GM19239 (cell line): ENCODE data around the gene GSTCD.
"Not testable (repeated sequence)": the region's sequence is repeated elsewhere in the genome, so short reads cannot be mapped to it uniquely, and the experiment has no call there.

Source experiments
- DNase-seq: peaks from one replicate; pipeline ENCODE4 v3.0.0; 2011; ENCODE audit warnings: low spot score; ENCODE audit not compliant: insufficient read length
- FAIRE-seq: peaks from 2 replicates; lab custom pipeline; 2011; peaks lifted over from hg19 to GRCh38; lab: Jason Lieb, UNC

The GSTCD gene

DNA sequence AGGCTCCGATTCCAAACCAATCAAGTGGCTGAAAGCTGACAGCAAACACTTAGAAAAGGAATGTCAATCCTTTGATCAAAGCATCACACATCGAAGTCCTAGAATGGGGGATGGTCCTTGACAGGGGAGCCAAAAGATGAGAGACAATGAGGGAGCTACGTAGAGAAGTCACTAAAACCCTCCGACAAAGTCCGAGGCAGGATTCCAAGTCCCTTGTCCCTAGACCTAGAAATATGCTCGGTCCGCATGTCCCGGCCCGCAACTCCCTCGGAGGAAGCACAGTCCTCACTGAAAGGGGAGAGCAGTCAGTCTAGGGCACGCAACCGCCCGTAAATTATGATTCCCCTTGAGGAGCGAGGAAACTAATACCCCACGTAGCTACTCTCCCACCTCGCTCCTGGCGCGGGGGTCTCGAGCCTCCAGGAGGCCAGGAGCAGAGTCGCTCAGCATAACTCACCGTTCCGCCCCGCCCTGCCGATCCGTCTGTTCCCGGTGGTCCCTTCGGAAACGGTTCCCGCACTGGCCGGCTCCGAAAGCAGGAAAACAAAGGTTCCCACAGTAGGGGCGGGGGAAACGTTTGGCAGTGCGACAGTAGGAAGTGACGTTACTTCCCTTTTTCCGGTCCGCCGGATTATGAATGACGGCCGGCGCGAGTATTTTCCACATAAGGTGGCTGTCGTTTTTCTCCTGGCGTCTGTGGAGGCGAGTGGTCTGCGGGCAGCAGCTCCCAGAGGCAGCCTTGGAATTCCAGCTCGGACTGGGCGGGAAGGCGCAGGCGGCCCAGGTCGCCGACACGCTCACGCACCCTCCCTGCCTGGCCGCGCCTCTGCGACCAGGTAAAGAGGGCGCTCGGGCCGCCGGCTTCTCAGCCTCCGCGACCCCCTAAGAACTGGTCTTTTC lies at the start of gene GSTCD, which contains the start of gene INTS12:
Gene GSTCD, plus strand, starts transcription at position 604 of the 900 bp plus-strand sequence. CDS start 8,830 bp downstream, outside the sequence.
Gene INTS12, minus strand, starts transcription at position 509 of the 900 bp plus-strand sequence. CDS start 8,684 bp downstream, outside the sequence.
- DNase-seq (peak; percentile 36), FAIRE-seq (peak; percentile 100)

- FAIRE-seq = no peak
Observed at GRCh38 chr4:105659190-105659589, 49.4 kb upstream of the GSTCD start.

GRCh38 chr4:105661028-105661427 lies 47.6 kb upstream of the GSTCD start:
- no peak for FAIRE-seq
- no peak for DNase-seq

More at GRCh38 chr4:105659190-105659589, 49.4 kb upstream of the GSTCD start:
- DNase-seq = no peak

DNA sequence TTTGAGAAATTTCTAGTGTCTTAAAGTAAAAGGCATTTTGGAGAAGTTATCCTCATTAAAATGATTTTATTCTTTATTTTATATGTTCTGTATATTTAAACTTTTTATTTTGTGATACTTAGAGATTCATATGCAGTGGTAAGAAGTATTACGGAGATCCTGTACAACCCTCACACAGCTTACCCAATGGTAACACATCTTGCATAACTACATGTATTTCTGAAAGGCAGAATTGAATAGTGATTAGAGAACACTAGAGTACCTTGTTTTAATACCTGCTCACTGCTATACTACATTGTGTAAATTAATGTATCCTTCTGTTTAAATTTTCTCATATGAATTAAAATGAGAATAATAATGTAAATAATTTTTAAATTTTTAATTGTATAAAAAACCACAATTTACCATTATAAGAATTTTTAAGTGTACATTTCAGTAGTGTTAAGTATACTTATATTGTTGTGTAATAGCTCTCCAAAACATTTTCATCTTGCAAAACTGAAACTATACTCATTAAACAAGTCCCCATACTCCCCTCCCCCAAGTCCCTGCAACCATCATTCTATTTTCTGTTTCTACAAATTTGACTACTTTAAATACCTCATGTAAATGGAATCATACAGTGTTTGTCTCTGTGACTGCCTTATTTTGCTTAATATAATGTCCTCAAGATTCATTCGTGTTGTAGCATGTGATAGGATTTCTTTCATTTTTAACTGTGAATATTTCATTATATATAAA lies 45.5 kb upstream of the GSTCD start:
- FAIRE-seq (no peak), DNase-seq (no peak)

DNA sequence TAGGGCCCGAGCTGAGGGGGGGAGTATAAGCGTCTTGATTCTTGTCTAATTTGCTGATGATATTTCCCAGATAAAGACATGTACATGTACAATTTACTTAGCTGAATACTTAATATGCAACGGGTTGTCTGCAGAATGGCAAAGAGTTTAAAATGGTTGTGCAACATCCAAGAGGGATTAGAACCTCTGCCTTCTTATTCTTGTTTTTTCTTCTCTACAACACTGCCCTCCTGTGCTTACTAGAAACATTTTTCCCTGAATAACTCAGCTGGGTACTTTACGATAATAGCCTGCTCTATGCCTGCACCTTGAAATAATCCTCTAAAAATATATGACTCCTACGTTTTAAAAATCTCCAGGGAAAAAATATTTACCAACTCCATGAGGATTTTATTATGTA lies 41.9 kb upstream of the GSTCD start:
- FAIRE-seq = peak; percentile 42

DNA sequence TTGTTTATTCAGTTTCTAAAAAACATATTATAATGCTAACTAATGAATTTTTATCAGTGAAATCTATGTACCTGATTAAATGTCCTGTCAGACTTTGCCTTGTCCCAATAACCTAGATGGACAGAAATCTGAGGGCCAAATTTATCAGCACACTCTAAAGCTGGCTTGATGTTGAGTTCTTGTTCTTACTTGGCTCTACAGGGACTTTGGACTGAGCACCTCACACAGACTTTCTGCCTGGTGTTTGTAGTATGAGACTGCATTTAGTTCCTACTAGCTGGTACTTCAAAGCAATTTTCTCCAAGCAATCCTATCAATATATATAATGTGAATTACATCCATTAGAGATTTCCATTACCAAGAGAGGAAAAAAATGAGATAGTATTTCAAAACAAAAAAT lies 37.9 kb upstream of the GSTCD start:
- FAIRE-seq = no peak
- no peak for DNase-seq

More for the DNA sequence above, 41.9 kb upstream of the GSTCD start:
- DNase-seq = no peak

DNA sequence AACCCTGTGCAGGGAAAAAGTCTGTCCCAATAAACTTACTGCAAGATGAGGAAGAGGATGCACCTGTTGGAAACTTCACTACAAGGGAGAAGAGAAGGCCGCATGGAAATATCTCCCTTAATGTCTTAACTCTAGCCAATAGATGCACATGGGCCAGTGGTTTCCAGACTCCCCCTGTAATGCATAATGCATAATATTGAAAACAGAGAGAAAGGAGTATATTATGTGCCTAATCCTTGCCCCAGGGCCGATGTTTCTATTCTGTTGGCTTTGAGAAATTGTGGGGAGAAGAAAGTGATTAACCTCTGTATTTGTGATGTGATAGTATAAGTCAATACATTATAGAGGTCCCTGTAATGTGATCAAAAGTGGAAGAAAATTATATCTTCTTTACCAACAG lies 37.3 kb upstream of the GSTCD start:
- no peak for DNase-seq
- no peak for FAIRE-seq

DNA sequence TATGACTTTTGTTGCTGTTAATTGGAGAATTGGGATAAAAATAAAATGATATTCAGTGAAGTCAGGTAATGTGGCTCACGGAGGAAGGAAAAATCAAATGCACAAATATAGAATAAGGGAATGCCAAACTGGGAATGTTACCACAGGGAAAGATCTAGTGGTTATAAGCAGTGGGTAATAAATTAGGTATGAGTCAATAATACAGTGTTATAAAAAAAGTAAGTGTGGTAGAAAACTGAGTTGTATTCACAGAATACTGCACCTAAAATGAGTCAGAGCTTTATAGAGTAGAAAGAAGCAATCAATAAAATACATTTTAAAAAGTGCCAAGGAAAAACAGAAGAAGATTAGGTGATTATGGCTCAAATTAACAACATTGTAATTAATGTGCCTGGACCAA lies 34.6 kb upstream of the GSTCD start:
- DNase-seq = no peak
- FAIRE-seq = no peak

DNA sequence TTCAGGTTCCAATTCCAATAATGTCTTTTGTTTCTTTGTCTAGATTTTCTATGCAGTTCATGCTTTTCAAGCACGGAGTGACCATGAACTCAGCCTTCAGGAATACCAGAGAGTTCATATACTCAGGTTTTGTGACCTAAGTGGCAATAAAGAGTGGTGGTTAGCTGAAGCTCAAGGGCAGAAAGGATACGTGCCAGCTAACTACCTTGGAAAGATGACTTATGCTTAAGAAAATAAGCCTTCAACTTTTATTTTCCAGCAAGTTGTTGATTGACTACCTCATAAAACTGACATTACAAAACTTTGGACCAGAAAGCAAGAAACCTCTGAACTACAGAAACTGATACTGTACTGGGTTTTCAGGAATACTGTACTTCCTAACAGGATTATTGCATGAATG lies 30.9 kb upstream of the GSTCD start:
- no peak for DNase-seq

DNA sequence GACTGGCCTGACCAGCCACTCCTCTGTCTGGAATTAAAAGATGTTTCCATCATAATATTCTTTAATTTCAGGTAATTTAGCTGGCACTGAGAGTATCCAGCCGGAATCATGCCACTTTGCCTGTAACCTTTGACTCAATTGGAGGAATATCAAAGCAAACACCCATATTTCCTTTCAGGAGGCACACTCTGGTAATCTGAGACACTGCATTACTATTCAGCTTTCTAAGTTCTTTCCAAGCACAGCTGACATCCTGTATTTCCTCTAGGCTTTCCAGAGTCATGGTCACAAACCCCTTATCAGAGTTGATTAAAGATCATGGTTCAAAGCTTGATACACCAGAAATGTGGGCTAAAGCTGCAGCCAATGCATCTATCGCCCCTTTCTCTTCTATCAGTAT lies 29.4 kb upstream of the GSTCD start:
- FAIRE-seq = no peak
- DNase-seq = no peak

More for the DNA sequence above, 30.9 kb upstream of the GSTCD start:
- no peak for FAIRE-seq

DNA sequence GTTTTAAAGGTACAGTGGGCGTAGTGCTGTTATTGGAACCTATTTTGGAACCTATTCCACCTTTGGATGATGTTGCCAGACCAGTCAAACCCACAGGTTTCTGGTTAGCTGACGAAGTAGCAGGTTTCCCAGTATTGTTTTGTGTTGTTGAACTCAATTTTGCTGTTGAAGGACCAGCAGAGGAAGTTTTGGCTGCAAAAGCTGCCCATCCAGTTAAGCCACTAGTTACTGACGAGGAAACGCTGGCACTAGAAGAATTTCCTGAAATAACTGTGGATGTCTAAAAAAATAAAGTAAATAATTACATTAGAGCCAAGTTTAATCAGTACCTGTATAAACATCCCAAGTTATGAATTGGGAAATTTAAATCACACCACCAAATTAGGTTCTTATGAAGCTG lies 25.5 kb upstream of the GSTCD start:
- FAIRE-seq (no peak), DNase-seq (no peak)

DNA sequence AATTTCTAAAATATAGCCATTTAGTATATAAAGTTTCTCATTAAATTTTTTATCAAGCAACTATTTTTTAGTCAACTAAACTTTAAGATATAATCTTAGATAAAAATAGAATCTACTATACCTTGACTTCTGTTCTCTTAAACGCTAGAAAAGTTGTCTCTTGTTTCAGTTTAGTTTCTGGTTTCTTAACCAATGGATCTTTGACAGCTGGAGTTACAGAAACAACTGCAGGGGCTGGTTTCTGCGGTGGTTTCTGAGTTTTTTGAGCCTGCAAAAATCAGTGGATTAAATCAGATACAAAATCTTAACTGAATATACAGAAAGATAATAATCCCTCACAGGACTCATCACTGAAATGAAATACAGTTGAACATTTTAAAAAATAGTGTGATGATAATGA lies 22.0 kb upstream of the GSTCD start:
- FAIRE-seq = no peak
- DNase-seq = no peak

GRCh38 chr4:105694812-105695211 lies 13.8 kb upstream of the GSTCD start:
- not testable (repeated sequence) for FAIRE-seq, DNase-seq

DNA sequence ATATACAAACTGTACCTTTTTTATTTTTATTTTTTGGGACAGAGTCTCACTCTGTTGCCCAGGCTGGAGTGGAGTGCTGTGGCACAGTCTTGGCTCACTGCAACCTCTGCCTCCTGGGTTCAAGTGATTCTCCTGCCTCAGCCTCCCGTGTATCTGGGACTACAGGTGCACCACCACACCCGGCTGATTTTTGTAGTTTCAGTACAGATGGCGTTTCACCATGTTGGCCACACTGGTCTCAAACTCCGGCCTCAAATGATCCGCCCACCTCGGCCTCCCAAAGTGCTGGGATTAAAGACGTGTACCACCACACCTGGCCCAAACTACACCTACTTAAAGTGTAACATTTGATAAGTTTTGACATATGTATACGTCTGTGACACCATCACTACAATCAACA lies 12.8 kb upstream of the GSTCD start:
- FAIRE-seq, DNase-seq: not testable (repeated sequence)

GRCh38 chr4:105698607-105699006 lies 10.0 kb upstream of the GSTCD start:
- DNase-seq = no peak
- FAIRE-seq = no peak

- no peak for FAIRE-seq
- no peak for DNase-seq
Observed at GRCh38 chr4:105707782-105708180, 803 bp upstream of the GSTCD start.

- FAIRE-seq (no peak), DNase-seq (no peak)
Observed at GRCh38 chr4:105709081-105709450, 482 bp downstream of the GSTCD start.

GRCh38 chr4:105710012-105710600 lies 1.5 kb downstream of the GSTCD start:
- FAIRE-seq (no peak), DNase-seq (no peak)

GRCh38 chr4:105710678-105711077 lies 2.1 kb downstream of the GSTCD start:
- DNase-seq = no peak
- no peak for FAIRE-seq

- peak; percentile 23 for FAIRE-seq
- DNase-seq = no peak
Observed at GRCh38 chr4:105712766-105713165, 4.2 kb downstream of the GSTCD start.

GRCh38 chr4:105714071-105714521 lies 5.5 kb downstream of the GSTCD start:
- FAIRE-seq (peak; percentile 83), DNase-seq (no peak)
